B cell (primary cell): ENCODE data around the gene PRR14L.

Experiments used
- EZH2 ChIP-seq: IDR thresholded peaks from 2 replicates; pipeline ENCODE4 v1.6.1; 2012; ENCODE audit warnings: borderline replicate concordance, low read depth, mild to moderate bottlenecking, moderate library complexity, low read length; ENCODE audit not compliant: insufficient read depth, poor library complexity, severe bottlenecking
- TF ChIP-seq, protein P1 (sequence below): fragments of 200-600 bp; IDR thresholded peaks from one replicate; pipeline ENCODE4 v1.8.0; 2022; ENCODE audit warnings: antibody characterized with exemption, mild to moderate bottlenecking

DNA sequence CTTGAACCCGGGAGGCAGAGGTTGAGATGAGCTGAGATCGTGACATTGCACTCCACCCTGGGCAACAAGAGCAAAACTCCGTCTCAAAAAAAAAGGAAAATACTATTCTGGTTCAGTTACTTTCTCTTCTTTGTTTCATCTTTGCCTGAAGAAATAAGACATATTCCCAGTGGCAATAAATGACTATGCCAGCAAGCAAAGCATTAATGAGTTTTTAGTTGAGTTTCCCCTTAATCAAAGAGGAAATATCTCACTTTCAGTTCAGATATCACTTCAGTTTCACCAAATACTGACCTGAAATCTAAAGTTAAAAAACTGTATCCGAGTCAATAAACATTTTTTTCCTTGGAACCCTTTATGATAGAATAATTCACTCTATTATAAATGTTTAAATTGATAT lies 98.3 kb downstream of the PRR14L start:
- no peak for TF ChIP-seq EZH2
- TF ChIP-seq, protein P1, sequence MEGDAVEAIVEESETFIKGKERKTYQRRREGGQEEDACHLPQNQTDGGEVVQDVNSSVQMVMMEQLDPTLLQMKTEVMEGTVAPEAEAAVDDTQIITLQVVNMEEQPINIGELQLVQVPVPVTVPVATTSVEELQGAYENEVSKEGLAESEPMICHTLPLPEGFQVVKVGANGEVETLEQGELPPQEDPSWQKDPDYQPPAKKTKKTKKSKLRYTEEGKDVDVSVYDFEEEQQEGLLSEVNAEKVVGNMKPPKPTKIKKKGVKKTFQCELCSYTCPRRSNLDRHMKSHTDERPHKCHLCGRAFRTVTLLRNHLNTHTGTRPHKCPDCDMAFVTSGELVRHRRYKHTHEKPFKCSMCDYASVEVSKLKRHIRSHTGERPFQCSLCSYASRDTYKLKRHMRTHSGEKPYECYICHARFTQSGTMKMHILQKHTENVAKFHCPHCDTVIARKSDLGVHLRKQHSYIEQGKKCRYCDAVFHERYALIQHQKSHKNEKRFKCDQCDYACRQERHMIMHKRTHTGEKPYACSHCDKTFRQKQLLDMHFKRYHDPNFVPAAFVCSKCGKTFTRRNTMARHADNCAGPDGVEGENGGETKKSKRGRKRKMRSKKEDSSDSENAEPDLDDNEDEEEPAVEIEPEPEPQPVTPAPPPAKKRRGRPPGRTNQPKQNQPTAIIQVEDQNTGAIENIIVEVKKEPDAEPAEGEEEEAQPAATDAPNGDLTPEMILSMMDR, result no peak
